PC-3 (cell line): ENCODE measurements around the gene GABRP.

ENCODE experiments used
- CTCF ChIP-seq: fragments of 300-600 bp; sonication (generic); conservative IDR thresholded peaks from 2 replicates; pipeline ENCODE4 v1.5.1; 2017; ENCODE audit warnings: antibody characterized with exemption, low read depth, mild to moderate bottlenecking, low read length
- EZH2 ChIP-seq: fragments of 300-600 bp; sonication (generic); IDR thresholded peaks from one replicate; pipeline ENCODE4 v1.6.1; 2017; ENCODE audit warnings: antibody characterized with exemption, mild to moderate bottlenecking, low read length; ENCODE audit not compliant: unreplicated experiment
- EZH2phosphoT487 ChIP-seq: fragments of 300-600 bp; sonication (generic); IDR thresholded peaks from 2 replicates; pipeline ENCODE4 v1.6.1; 2018; ENCODE audit warnings: mild to moderate bottlenecking, antibody characterized with exemption, low read length, borderline replicate concordance

DNA sequence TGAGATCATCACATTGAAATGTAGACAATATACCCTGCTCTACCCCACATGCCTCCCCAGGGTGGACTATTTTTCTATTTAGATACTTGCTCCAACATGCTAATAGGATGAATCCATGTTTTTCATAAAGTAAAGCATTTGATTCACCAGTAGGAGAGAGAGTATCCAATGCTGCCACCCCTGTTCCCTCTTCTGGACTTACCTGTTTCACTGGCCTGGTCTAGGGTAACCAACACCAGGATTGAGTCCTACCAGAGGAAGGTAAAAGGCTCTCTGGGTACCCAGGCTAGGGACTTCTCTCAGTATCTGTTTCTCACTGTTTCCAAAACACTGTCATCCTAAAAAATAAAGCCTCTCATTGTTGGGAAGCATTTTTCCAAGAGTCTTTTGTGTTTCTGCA, 30.2 kb upstream of the GABRP start:
- no peak for TF ChIP-seq CTCF
- TF ChIP-seq EZH2 = no peak
- TF ChIP-seq EZH2phosphoT487 = no peak
